Chondrocyte (in vitro differentiated cells): ENCODE results near the gene MS4A8. TPM values are rescaled to one million over a fixed set of nuclear protein-coding genes. Genes with fewer than 3 reads are reported as not detected.

Experiments
- DNase-seq: peaks from one replicate; pipeline ENCODE4 v3.0.0; 2021; ENCODE audit warnings: mixed read lengths, low spot score
- H3K27ac Mint-ChIP-seq: one replicate; pipeline ENCODE4 v1.8.0; 2021; ENCODE audit warnings: mild to moderate bottlenecking, moderate library complexity, mixed read lengths; ENCODE audit not compliant: unreplicated experiment
- H3K27me3 Mint-ChIP-seq: 2 replicates; pipeline ENCODE4 v1.8.0; 2021; ENCODE audit warnings: low read depth, mixed read lengths
- H3K36me3 Mint-ChIP-seq: 2 replicates; pipeline ENCODE4 v1.8.0; 2021; ENCODE audit warnings: low read depth, mixed read lengths
- H3K4me1 Mint-ChIP-seq: 2 replicates; pipeline ENCODE4 v1.8.0; 2021; ENCODE audit warnings: low read depth, mild to moderate bottlenecking, mixed read lengths
- H3K4me3 Mint-ChIP-seq: one replicate; pipeline ENCODE4 v1.8.0; 2021; ENCODE audit warnings: mild to moderate bottlenecking, moderate library complexity, mixed read lengths; ENCODE audit not compliant: unreplicated experiment
- H3K9me3 Mint-ChIP-seq: 2 replicates; pipeline ENCODE4 v1.8.0; 2021; ENCODE audit warnings: low read depth, mixed read lengths
- CTCF ChIP-seq: fragments of 200-600 bp; sonication (generic); IDR thresholded peaks from 2 replicates; pipeline ENCODE4 v1.5.0; 2021; ENCODE audit warnings: antibody characterized with exemption, mild to moderate bottlenecking, moderate library complexity
- total RNA-seq: library from RNA; stranded (reverse); gene quantifications from 3 replicates; pipeline ENCODE4 v1.2.1, GENCODE V29; 2021

The MS4A8 gene
- total RNA-seq, 1 donor from 2014 or later: not detected

GRCh38 chr11:60725592-60725991 is 26.2 kb downstream of the MS4A8 start:
- peaks cover 50% of the 10 kb centered on the region for H3K27me3 Mint-ChIP-seq
- no peak for TF ChIP-seq CTCF
- DNase-seq: no peak
- no peak overlapping the region for H3K4me3 Mint-ChIP-seq
- H3K9me3 Mint-ChIP-seq: no peaks in the 10 kb centered on the region
- no peaks in the 10 kb centered on the region for H3K4me1 Mint-ChIP-seq
- no peak overlapping the region for H3K27ac Mint-ChIP-seq
- H3K36me3 Mint-ChIP-seq: no peaks in the 10 kb centered on the region

GRCh38 chr11:60731586-60731985 is 32.2 kb downstream of the MS4A8 start:
- Mint-ChIP-seq H3K4me1 (no peaks in the 10 kb centered on the region), H3K36me3 (no peaks in the 10 kb centered on the region), H3K27ac (no peak overlapping the region), H3K27me3 (peaks cover 40% of the 10 kb centered on the region), H3K9me3 (no peaks in the 10 kb centered on the region), H3K4me3 (no peak overlapping the region)
- no peak for DNase-seq
- TF ChIP-seq CTCF: no peak

- Mint-ChIP-seq H3K36me3 (no peaks in the 10 kb centered on the region), H3K4me3 (no peak overlapping the region), H3K27me3 (peaks cover 45% of the 10 kb centered on the region), H3K9me3 (no peaks in the 10 kb centered on the region), H3K4me1 (no peaks in the 10 kb centered on the region), H3K27ac (no peak overlapping the region)
- no peak for DNase-seq
- no peak for TF ChIP-seq CTCF
Measured at GRCh38 chr11:60734279-60734678, 34.9 kb downstream of the MS4A8 start.

GRCh38 chr11:60739114-60739513 is 39.7 kb downstream of the MS4A8 start:
- no peak for TF ChIP-seq CTCF
- peaks cover 25% of the 10 kb centered on the region for H3K27me3 Mint-ChIP-seq
- no peaks in the 10 kb centered on the region for H3K4me1 Mint-ChIP-seq
- H3K4me3 Mint-ChIP-seq: no peak overlapping the region
- no peak for DNase-seq
- H3K36me3 Mint-ChIP-seq: no peaks in the 10 kb centered on the region
- peaks cover 11% of the 10 kb centered on the region for H3K9me3 Mint-ChIP-seq
- no peak overlapping the region for H3K27ac Mint-ChIP-seq

- Mint-ChIP-seq H3K4me3 (no peak overlapping the region), H3K4me1 (no peaks in the 10 kb centered on the region), H3K36me3 (no peaks in the 10 kb centered on the region), H3K27ac (no peak overlapping the region), H3K27me3 (peaks cover 28% of the 10 kb centered on the region), H3K9me3 (peaks cover 15% of the 10 kb centered on the region)
- DNase-seq: no peak
- TF ChIP-seq CTCF: no peak
Measured at GRCh38 chr11:60740573-60740972, 41.2 kb downstream of the MS4A8 start.
